ENCODE results near the gene MCF2L.

MCF2L gene

DNA sequence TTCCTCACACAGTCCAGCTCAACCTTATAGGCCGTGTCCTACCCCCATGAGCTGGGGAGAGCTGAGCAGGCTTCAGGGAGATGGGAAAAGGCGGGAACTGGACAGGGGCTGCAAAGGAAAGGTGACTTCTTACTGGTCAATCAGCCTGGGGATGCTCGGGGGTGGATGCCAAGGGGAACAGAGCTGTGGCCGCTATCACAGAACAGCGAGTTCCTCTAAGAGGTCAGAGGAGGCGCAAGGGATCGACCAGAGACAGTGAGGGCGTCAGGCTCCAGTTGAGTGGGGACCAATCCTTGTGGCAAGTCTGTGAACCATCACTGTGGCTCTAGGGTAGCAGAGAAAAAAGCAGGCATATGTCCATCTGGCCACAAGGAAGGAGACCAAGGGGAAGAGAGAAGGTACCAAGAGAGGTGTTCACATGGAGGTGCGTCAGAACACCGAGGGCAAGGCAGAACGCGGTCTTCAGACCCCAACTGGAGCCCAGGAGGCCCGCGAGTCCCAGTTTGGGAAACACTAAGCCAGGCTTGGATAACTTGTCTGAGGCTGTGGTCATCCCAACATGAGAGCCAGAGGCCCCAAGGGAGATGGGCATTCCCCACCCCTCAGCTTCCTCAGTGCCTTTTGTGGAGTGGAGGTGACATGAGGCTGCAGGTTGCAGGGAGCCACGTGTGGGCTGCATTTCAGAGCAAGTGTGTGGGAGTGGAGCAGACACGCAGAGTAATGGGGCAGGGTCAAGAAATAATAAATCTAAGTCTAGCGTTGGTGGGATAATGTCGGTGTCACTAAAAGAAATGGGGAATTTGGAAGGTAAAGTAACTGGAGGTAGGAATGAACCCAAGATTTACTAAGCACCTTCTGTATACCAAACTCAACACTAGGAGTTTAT, 157.5 kb downstream of the MCF2L start:
- DNase-seq (ENCODE audit: low read depth), result no peak

DNA sequence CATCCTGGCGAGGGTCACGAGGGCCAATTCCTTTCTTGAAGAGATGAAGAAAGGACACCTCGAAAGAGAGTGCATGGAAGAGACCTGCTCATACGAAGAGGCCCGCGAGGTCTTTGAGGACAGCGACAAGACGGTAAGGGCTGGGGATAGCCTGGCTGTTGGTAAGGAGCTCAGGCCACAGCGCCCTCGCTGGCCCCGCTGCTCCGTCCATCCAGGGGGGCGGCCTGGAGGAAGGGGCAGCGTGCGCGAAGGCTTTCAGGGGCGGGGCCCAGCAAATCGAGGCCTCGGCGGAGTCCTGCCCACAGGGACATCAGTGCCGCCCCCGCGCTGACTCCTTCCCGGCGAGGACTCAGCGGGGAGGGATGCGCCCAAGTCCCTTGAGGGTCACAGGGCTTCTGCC, 160.5 kb downstream of the MCF2L start:
- DNase-seq (ENCODE audit: low read depth), result no peak

DNA sequence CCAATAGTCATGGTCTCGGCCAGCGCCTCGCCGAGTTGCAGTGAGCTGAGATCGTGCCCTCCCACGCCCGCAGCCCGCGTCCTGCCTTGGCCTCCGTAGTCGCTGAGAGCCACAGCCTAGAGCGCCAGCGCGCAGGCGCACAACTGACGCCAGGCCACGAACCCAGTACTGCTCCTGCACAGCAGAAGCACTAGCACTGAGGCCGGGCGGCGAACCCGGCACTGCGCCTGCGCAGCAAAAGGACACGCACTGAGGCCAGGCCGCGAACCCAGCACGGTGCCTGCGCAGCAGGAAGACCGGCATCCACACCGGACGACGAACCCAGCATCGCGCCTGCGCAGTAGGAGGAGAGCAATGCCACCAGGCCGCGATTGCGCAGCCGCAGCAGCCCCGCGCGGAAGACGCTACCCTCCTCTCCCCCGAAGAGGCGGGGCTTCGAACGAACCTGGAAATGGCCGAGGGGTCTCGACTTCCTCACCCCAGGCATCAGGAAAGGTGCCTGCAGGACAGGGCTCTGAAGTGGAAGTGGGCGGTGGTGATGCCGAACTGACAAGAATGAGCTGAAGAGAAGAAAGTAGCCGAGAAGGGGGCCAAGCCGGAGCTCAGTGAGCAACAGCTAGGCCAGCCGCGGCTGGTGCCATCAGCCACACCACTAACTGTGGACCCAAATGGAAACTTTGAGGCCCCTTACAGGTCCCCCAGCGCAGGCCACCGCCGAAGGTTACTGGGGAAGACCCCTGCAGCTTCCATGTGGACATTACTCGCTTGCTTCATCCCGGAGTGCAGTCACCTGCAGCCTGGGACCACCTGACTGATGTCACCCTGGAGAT, 161.1 kb downstream of the MCF2L start:
- DNase-seq (ENCODE audit: low read depth), result no peak

DNA sequence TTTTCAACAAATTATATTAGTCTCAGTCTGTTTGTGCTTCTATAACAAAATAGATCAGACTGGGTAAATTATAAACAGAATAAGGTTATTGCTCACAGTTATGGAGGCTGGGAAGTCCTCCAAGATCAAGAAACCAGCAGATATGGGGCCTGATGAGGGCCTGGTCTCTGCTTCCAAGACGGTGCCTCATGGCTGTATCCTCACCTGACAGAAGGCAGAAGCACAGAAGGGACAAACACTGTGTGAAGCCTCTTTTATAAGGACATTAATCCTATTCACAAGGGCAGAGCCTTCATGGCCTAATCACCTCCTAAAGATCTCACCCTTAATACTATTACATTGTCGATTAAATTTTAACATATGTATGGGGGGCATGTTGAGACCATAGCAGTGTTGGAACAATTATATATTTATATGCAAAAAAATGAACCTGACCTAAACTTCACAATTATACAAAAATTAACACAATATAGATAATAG, 166.3 kb downstream of the MCF2L start:
- DNase-seq (ENCODE audit: low read depth), result no peak

DNA sequence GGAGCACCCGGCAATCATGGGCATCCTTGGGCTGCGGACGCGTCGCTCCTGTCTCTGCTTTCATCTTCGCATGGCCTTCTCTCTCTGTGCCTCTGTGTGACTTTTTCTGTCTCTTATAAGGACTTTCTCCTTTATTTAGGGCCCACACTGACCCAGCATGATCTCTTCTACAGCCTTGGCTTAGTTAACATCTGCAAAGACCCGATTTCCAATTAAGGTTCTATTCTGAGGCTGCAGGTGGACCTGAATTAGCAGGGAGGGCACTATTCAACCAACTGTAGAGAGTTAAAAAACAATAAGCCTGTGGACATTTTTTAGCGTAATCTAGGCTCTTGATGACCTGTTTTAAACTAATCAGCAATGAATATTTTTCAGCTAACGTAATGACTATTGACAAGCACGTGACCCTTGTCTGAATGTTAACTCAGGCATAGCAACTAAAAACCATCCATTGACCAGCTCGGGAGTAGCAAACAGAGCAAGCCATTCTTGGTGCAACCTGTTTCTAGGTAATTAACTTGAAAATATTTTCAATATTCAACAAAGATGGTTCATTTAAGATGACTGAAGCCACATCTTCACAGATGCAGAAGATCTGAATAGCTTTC, 168.8 kb downstream of the MCF2L start:
- DNase-seq (ENCODE audit: low read depth), result no peak

DNA sequence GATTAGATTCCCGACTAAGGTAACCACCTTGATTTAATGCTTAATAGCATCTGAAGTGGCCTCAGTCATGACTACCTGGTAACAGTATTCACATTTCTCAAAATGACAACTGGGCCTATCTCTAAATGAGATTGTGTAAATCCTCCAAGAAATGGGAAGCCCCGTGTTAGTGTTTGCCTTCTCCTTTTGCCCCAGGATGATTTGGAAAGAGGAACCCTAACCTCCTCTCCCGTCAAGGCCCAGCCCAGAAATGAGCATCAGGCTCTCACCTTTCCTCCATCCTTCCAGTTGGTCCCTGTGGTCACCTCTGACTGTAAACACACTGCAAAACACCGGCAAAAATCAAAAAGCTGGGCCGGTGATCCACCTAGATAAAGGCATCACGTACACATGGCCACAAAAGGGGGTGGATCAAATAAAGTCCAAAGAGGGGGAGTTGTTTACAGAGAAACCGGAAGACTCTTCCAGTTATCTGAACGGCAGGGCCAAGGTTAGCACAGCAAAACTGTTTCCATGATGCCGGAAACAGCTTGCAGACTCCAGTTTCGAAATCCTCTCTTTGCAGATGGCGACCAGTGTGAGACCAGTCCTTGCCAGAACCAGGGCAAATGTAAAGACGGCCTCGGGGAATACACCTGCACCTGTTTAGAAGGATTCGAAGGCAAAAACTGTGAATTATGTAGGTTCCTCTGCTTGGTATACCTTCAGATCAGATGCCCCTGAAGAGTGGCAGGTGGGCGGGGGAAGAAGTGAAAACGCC, 170.0 kb downstream of the MCF2L start:
- DNase-seq (ENCODE audit: low read depth), result no peak

DNA sequence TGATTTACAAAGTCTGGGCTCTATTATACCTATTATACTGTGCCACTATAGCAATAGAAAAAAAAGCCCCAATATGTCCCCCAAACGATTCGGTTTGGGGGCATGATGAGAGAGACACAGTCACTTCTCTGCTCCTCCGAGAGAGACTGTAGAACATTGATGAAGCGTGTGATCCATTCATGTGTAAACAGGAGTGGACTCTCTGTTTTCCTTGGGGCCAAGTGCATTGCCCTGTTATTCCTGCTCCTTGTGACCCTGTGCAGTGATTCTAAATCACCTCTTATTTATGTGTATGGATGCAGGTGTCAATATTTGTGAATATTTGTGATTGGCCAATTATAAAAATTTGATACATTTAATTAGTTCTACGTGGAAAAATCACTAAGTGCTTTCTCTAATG, 170.6 kb downstream of the MCF2L start:
- no peak for DNase-seq (ENCODE audit: low read depth)

DNA sequence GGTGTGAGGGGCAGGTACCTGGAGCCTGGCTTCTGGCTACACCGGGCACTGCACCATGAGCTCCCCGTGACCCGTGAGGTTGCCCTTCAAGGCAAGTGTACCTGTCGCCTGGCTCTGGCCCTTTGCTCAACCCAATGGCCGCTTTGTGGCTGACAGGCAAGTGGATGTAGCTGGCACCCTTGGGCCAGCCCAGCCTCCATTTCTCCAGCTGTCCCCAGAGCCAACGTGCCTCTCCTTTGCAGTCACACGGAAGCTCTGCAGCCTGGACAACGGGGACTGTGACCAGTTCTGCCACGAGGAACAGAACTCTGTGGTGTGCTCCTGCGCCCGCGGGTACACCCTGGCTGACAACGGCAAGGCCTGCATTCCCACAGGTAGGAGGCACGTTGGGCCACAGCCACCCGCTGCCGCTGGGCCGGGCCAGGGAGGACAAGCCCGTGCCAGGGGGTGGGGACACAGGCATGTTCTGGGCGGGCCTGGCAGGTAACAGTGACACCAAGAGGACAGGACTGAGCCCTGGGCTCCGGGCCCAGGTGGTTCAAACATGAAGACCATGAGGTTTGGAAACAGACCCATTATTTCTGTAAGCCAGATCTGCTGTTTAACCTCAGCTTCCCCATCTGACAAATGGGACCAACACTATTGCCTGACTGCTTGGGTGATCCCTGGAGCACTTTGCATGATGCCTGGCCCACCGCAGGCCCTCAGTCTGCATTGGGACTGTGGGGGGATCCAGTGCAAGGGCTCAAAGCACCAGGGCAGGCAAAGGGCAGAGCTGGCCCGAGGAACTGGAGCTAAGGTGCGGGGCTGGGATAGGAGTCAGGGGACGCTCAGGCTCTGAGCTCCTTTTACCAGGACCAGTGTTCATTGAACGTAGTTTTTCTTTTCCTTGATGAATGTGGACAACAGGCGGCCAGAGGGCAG, 171.9 kb downstream of the MCF2L start:
- DNase-seq (ENCODE audit: low read depth), result no peak

DNA sequence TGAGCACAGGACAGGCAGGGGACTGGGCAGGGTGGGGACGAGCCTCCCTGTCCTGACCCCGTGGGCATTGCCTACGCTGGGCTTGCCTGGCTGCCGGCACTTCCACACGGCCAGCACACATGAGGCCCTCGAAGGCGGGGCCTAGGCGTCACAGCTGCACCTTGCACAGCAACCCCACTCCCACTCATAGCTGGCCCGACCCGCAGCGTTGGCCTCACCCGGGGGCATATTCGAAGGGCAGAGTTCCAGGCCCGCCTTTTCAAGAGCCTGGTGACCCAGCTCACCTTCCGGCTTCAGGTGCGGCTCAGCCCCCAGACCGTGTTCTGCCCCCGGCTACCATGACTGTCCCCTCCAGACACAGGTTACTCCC, 172.6 kb downstream of the MCF2L start:
- no peak for DNase-seq (ENCODE audit: low read depth)

DNA sequence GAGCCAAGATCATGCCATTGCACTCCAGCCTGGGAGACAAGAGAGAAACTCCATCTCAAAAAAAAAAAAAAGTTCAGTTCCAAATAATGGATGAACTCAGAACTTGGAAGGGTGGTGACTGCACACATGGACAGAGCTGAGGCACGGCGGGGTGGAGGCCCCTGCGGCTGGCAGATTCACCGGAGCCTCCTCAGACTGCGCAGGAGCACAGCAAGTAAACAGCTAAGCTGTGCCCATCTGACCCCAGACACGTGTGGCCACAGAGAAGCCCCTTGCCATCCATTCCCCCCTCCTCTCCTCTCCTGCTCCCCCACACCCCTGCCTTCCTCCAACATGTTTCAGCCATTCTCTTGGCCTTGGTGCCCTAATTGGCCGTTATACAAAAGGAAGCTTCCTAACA, 173.9 kb downstream of the MCF2L start:
- no peak for DNase-seq (ENCODE audit: low read depth)

DNA sequence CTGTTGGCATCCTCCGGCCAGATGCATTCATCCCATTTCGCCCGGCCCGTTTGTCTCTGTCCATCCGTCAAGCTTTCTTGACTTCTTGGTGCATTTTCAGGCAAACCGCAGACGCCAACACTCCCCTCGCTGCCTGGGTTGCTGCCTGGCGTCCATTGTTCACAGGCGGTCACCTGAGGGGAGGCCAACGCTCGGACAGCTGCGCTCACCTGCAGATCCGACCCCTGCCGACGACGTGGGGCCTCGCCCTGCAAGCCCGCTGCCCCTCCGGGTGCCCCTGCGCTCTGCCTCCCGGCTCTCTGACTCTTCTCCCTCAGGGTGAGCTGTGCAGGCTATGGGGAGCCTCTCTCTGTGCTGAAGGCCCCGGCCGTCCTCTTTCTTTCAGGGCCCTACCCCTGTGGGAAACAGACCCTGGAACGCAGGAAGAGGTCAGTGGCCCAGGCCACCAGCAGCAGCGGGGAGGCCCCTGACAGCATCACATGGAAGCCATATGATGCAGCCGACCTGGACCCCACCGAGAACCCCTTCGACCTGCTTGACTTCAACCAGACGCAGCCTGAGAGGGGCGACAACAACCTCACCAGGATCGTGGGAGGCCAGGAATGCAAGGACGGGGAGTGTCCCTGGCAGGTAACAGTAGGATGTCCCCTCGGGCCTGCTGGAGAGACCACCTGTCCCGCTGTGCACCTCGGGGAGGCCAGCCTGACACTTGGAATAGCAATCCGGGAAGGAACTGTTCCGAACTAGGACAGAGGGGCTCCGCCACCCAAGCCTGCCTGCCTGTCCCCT, 174.6 kb downstream of the MCF2L start:
- no peak for DNase-seq (ENCODE audit: low read depth)

DNA sequence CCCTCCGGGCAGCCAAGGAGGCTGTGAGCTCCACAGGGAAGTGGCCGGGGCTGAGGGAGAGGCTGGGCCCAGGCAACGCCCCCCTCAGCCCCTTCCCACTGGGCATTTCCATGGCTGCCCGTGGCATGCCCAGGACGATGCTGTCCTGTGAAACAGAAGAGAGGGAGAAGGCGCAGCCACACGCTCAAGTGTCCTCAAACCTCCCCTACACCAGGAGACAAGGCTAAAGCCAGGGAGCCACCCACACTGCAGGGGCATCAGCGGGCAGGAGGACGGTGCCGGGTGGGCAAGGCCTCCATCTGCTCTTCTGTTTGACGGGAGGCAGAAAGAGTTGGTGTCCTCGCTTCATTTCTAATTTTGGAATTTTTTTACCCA, 175.2 kb downstream of the MCF2L start:
- DNase-seq (ENCODE audit: low read depth), result no peak

DNA sequence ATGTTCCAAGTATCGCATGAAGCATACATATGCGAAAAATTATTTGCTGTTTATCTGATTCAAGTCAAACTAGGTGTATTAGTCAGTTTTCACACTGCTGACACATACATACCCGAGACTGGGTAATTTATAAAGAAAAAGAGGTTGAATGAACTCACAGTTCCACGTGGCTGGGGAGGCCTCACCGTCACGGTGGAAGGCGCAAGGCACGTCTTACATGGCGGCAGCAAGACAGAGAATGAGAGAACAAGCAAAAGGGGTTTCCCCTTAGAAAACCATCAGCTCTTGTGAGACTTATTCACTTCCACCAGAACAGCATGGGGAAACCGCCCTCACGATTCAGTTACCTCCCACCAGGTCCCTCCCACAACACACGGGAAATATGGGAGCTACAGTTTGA, 176.5 kb downstream of the MCF2L start:
- no peak for DNase-seq (ENCODE audit: low read depth)

DNA sequence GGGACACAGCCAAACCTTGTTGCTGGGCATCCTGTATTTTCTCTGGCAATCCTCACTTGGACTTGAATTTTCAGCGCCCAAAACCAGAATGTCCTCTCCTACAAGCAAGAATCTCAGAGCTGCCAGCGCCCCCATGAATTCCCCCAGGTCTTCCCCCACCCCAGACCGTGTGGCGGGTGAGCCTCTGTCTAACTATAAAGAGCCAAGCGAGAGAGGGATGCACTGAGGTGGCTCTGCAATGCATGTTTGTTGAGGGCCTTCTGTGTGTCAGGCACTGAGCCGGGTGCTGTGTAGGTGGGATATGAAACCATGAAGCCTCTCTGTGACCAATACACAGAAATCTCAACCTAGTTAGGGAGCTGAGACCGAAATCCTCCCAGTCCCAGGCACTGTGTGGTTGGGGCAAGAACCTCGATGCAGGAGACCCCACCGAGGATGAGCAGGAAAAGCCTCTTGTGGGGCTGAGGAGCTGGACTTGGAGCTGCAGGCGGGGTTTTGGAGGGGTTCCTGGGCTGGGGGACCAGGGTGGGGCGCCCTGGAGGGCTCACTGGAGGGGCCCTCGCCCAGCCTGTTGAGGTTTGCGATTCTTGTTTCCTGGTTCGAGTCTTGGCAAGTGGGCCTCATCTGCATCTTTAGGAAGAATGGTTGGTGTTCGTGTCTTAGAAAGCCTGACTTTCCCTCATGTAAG, 177.0 kb downstream of the MCF2L start:
- no peak for DNase-seq (ENCODE audit: low read depth)

DNA sequence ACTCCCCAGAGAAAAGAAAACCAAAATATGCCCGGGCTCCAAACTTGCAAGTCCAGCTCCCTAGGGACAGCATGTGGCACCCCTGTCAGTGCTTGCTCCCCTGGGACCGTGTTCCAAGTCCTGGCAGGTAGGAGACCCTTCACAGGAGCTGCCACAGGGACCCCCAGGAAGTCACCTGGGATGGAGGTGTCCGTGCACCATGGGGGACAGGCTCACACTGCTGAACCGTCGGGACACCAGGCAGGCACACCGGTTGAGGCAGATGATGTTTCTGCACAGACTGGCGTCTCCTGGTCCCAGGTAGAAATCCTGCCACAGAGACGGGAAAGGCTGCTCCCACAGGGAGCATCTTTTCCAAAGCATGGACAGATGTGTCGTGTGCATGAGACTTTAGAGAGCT, 177.7 kb downstream of the MCF2L start:
- DNase-seq (ENCODE audit: low read depth), result no peak

DNA sequence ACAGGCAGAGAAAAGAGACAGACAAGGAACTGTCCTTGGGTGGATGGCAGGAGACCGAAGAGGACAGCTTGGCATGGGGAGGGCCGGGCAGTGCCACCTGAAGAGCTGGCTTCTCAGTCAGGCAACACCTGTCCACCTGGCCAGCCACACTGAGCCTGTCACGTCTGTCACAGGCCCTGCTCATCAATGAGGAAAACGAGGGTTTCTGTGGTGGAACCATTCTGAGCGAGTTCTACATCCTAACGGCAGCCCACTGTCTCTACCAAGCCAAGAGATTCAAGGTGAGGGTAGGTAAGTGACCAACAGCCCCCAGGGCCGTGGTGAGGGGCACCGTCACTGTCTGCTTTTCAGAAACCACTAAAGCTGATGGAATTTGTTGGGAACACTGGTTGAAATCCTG, 178.2 kb downstream of the MCF2L start:
- no peak for DNase-seq (ENCODE audit: low read depth)

DNA sequence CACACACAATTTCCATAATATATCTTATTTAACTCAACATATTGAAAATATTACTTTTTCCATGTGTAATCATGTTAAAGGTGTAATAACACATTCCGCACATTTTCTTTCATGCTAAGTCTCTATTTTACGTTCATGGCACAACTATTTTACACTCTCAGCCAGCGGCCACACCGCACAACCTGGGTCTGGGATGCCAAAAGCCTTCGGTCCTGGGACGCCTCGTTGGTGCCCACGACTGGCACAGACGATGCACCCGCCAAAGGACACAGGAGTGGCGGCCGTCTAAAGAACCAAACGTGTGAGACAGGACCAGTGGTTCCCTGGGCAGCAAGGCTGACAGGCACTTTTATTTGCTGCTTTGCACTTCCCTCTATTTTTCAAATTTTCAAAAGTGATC, 179.4 kb downstream of the MCF2L start:
- no peak for DNase-seq (ENCODE audit: low read depth)

DNA sequence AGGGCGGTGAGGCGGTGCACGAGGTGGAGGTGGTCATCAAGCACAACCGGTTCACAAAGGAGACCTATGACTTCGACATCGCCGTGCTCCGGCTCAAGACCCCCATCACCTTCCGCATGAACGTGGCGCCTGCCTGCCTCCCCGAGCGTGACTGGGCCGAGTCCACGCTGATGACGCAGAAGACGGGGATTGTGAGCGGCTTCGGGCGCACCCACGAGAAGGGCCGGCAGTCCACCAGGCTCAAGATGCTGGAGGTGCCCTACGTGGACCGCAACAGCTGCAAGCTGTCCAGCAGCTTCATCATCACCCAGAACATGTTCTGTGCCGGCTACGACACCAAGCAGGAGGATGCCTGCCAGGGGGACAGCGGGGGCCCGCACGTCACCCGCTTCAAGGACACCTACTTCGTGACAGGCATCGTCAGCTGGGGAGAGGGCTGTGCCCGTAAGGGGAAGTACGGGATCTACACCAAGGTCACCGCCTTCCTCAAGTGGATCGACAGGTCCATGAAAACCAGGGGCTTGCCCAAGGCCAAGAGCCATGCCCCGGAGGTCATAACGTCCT, 180.0 kb downstream of the MCF2L start:
- DNase-seq (ENCODE audit: low read depth), result no peak

Data from activated T-helper 1 cell treated with Interleukin-2 at 50 U/mL for 16 hours (primary cell).